ENCODE measurements around the gene DDX24. TPM values are rescaled to one million over a fixed set of nuclear protein-coding genes. Genes with fewer than 3 reads are reported as not detected.

The DDX24 gene
- total and polyA plus RNA-seq, 9 of the 15 experiments (the other 6 are each of a cell fraction or from before 2014, with no cell fraction given) = 82.4 to 175 (median 122) TPM

- TF ChIP-seq HMGXB4 (CRISPR knock-in tag; IDR thresholded peaks at IDR 0.05) (no peak), ZZZ3 (IDR thresholded peaks at IDR 0.05) (no peak), CBX5 (IDR thresholded peaks at IDR 0.05; ENCODE audit: borderline replicate concordance, low read depth) (no peak), NCOA4 (IDR thresholded peaks at IDR 0.05; ENCODE audit: partially characterized antibody) (no peak), GABPB1 (CRISPR knock-in tag; IDR thresholded peaks at IDR 0.05) (no peak), PHB2 (IDR thresholded peaks at IDR 0.05; ENCODE audit: low read depth) (no peak), MLX (CRISPR knock-in tag; conservative IDR thresholded peaks at IDR 0.05) (no peak), FOXK1 (CRISPR knock-in tag; IDR thresholded peaks at IDR 0.05; ENCODE audit: borderline replicate concordance) (no peak), KLF16 (IDR thresholded peaks at IDR 0.05) (no peak), ZNF274 (IDR thresholded peaks at IDR 0.05; ENCODE audit: borderline replicate concordance, low read depth, low read length) (no peak), ZC3H8 (IDR thresholded peaks at IDR 0.05) (no peak), ZBTB49 (CRISPR knock-in tag; IDR thresholded peaks at IDR 0.05; ENCODE audit: borderline replicate concordance) (no peak), TAF7 (tag; IDR thresholded peaks at IDR 0.05) (no peak), PTTG1 (tag; IDR thresholded peaks at IDR 0.05; ENCODE audit: low read depth) (peak; percentile 79; the same call in 1 of the 2 replicates), NBN (IDR thresholded peaks at IDR 0.05; ENCODE audit: low read depth) (no peak), ZNF639 (CRISPR knock-in tag; conservative IDR thresholded peaks at IDR 0.05 in 1 of 2, IDR thresholded peaks at IDR 0.05 in 1 of 2) (peak in 1 of 2 experiments; percentile 52; a peak in 1 of 4 replicates), SRSF3 (IDR thresholded peaks at IDR 0.05; ENCODE audit: insufficient read depth, low read length) (no peak)
- TF ChIP-seq, protein P1, sequence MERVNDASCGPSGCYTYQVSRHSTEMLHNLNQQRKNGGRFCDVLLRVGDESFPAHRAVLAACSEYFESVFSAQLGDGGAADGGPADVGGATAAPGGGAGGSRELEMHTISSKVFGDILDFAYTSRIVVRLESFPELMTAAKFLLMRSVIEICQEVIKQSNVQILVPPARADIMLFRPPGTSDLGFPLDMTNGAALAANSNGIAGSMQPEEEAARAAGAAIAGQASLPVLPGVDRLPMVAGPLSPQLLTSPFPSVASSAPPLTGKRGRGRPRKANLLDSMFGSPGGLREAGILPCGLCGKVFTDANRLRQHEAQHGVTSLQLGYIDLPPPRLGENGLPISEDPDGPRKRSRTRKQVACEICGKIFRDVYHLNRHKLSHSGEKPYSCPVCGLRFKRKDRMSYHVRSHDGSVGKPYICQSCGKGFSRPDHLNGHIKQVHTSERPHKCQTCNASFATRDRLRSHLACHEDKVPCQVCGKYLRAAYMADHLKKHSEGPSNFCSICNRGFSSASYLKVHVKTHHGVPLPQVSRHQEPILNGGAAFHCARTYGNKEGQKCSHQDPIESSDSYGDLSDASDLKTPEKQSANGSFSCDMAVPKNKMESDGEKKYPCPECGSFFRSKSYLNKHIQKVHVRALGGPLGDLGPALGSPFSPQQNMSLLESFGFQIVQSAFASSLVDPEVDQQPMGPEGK (CRISPR knock-in tag; IDR thresholded peaks at IDR 0.05; ENCODE audit: borderline replicate concordance) = no peak
- TF ChIP-seq, protein P2, sequence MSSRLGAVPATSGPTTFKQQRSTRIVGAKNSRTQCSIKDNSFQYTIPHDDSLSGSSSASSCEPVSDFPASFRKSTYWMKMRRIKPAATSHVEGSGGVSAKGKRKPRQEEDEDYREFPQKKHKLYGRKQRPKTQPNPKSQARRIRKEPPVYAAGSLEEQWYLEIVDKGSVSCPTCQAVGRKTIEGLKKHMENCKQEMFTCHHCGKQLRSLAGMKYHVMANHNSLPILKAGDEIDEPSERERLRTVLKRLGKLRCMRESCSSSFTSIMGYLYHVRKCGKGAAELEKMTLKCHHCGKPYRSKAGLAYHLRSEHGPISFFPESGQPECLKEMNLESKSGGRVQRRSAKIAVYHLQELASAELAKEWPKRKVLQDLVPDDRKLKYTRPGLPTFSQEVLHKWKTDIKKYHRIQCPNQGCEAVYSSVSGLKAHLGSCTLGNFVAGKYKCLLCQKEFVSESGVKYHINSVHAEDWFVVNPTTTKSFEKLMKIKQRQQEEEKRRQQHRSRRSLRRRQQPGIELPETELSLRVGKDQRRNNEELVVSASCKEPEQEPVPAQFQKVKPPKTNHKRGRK (tag; IDR thresholded peaks at IDR 0.05) = no peak
These were observed 8.5 kb upstream of the DDX24 start (continued) for GRCh38 chr14:94089479-94089878.
